ENCODE results near the gene SLC1A4.

GRCh38 chr2:65054749-65055421, 65.7 kb downstream of the SLC1A4 start:
- no peak for TF ChIP-seq EZH2 (IDR thresholded peaks at IDR 0.05)
- no peak for TF ChIP-seq POLR2AphosphoS5 (IDR thresholded peaks at IDR 0.05; ENCODE audit: borderline replicate concordance, low read depth, low read length)

All from SK-N-MC (cell line).